ENCODE data around the gene ALB. TPM values are rescaled to one million over a fixed set of nuclear protein-coding genes. Genes with fewer than 3 reads are reported as not detected.

Gene ALB
- total RNA-seq, 1 donor from 2014 or later, result 51.5 TPM

DNA sequence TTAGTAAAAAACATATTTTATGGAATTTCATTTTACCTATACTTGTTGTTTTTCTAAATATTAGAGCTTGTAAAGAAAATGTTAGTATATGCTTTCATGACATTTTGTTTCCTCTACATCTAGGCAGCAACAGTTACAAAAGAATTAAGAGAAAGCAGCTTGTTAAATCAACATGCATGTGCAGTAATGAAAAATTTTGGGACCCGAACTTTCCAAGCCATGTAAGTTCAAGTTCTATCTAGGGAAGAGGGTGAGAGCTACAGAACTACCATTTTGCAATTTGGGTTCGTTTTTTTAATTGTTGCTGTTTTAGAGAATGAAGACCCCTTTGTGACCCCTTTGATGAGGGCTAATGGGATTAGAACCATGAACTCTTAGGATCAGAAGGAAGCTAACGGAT is 39.1 kb downstream of the ALB start:
- Histone ChIP-seq H3K27me3 (no peaks in the 10 kb centered on the region), H3K27ac (no peak overlapping the region), H3K4me1 (no peaks in the 10 kb centered on the region), H3K9me3 (no peaks in the 10 kb centered on the region), H3K4me3 (no peak overlapping the region), H3K36me3 (no peaks in the 10 kb centered on the region)
- no peak for DNase-seq (ENCODE audit: low spot score in 2 of 2)
- intact Hi-C loops (cut with DNase I), result no loop called here
- TF ChIP-seq, protein P1, sequence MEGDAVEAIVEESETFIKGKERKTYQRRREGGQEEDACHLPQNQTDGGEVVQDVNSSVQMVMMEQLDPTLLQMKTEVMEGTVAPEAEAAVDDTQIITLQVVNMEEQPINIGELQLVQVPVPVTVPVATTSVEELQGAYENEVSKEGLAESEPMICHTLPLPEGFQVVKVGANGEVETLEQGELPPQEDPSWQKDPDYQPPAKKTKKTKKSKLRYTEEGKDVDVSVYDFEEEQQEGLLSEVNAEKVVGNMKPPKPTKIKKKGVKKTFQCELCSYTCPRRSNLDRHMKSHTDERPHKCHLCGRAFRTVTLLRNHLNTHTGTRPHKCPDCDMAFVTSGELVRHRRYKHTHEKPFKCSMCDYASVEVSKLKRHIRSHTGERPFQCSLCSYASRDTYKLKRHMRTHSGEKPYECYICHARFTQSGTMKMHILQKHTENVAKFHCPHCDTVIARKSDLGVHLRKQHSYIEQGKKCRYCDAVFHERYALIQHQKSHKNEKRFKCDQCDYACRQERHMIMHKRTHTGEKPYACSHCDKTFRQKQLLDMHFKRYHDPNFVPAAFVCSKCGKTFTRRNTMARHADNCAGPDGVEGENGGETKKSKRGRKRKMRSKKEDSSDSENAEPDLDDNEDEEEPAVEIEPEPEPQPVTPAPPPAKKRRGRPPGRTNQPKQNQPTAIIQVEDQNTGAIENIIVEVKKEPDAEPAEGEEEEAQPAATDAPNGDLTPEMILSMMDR (IDR thresholded peaks at IDR 0.05), result no peak

DNA sequence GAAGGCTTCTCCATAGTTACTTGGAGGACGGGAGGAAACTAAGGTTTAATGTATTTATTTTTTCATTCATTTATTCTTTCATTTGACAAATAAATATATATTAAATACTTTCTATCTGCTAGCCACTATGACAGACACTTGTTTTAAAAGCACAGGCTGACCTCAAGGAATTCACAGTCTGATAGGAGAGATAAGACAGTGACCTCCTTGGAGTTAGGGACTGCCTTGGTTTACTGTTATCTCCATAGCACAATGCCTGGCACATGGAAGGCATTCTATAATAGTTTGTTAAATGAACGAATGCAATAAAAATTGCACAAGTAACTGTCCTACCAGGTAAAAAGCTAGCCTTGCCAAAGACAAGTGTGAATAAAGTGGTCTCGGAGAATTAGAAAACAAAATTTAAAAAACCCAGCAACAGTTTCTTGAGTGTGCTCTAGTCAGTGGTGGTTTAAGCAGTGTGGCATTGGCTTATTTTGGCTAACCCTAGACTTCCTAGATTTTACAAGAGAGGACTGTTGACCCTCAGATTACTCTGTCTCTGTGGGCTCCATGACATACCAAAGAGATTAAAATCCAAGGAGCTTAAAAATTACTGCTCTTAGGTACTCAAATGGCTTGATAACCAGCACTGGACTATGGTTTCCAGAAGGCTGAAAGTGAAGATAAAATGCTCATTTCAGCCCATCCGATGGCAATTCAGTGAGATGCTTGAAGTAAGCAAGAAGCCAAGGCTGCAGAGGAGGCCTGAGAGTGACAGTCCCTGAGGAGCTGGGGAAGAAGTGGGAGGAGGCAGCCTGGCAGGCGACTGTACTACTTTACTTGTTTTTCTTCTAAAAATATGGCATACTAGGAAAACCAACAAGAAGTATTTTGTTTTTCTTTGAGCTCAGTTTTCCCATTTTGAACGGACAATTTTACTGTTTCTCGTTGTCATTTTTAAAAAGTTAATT is 41.6 kb downstream of the ALB start:
- Histone ChIP-seq H3K27ac (no peak overlapping the region), H3K9me3 (no peaks in the 10 kb centered on the region), H3K27me3 (no peaks in the 10 kb centered on the region), H3K4me1 (peaks cover 0 to 5% of the 10 kb centered on the region in 2 donors), H3K4me3 (no peak overlapping the region), H3K36me3 (no peaks in the 10 kb centered on the region)
- intact Hi-C loops (cut with DNase I), result no loop called here
- TF ChIP-seq, protein P1 (IDR thresholded peaks at IDR 0.05), result no peak
- DNase-seq (ENCODE audit: low spot score in 2 of 2), result no peak

DNA sequence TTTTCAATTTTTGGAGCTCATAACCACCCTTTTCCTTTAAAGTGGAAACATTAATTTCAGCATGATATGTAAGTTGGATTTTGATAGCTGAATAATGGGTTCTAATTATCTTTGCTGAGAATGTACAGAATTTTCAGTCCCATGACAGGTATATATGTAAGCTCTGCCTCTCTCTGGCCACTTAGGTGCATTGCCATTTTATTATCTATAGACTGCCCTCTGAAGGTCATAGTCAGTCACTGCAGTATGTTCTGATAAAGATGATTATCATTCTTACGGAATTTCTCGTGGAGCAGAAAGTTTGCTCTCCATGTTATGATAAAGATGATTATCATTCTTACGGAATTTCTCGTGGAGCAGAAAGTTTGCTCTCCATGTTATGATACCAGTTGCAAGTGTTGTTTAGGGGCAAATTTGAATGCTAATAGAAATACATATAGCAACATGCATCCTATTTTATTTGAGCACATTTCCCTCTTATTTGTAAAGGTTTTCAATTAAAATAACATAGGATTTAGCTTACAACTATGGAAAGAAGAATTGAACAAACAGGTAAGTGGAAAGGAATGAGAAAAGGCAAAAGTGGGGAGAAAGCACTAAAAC is 42.4 kb downstream of the ALB start:
- intact Hi-C loops (cut with DNase I), result no loop called here
- H3K27ac ChIP-seq, result no peak overlapping the region
- H3K27me3 ChIP-seq, result no peaks in the 10 kb centered on the region
- DNase-seq (ENCODE audit: low spot score in 2 of 2), result no peak
- H3K9me3 ChIP-seq, result no peaks in the 10 kb centered on the region
- H3K4me3 ChIP-seq, result no peak overlapping the region
- peaks cover 0 to 7% of the 10 kb centered on the region in 2 donors for H3K4me1 ChIP-seq
- TF ChIP-seq, protein P1 (IDR thresholded peaks at IDR 0.05), result peak in 1 of 3 experiments; percentile 35
- no peaks in the 10 kb centered on the region for H3K36me3 ChIP-seq

DNA sequence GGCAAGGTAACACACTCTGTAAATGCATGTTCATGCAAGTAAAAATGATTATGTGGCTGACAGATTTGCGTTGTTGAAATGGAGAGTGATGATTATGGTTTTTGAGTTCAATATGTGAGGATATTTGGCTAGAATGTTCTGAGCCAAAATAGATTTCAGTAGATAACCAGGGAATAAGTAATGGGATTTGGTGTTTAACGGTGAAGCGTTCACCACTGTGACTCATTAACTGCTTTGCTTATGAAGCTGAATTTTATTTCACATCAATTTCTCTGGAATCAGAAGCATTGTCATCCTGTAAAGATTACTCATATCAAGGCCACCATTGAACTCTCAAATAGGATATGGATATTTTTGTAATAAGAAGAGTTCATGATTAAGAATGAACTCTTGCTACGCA is 43.6 kb downstream of the ALB start:
- TF ChIP-seq, protein P1 (IDR thresholded peaks at IDR 0.05), result no peak
- intact Hi-C loops (cut with DNase I), result no loop called here
- Histone ChIP-seq H3K27me3 (no peaks in the 10 kb centered on the region), H3K36me3 (no peaks in the 10 kb centered on the region), H3K4me3 (no peak overlapping the region), H3K27ac (no peak overlapping the region), H3K9me3 (no peaks in the 10 kb centered on the region), H3K4me1 (peaks cover 0 to 7% of the 10 kb centered on the region in 2 donors)
- no peak for DNase-seq (ENCODE audit: low spot score in 2 of 2)

DNA sequence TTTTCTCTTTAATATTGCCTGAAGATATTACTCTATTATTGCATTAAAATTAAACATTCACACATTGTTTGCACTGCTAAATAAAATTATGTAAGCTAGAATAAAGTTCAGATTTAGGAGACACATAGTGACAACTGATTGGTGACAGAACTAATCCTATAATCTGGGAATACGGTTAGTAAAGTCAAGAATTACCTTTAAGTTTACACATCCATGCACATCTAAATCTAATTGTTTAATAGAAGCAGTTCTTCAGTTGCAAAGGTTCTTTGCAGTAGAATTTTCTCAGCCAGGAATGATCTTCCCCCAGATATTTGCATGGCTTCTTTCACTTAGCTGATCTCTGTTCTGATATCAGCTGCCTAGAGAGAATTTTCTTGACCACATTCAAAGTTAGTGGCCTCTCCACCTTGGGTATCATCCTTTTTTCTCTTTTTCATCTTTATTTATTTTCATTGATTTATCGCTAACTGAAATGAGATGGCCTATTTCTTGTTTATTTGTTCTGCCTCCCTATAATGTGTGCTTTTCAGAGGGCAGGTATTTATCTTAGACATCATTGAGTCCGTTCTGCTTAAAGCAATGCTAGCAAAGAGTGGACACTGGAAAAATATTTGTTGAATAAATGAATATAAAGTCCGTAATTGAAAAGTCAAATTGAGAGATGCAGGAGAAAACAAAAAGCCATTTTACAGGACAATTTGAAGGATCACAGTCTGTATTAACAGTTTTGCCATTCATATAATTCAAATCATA is 44.5 kb downstream of the ALB start:
- Histone ChIP-seq H3K27ac (no peak overlapping the region), H3K9me3 (no peaks in the 10 kb centered on the region), H3K4me3 (no peak overlapping the region), H3K27me3 (no peaks in the 10 kb centered on the region), H3K36me3 (no peaks in the 10 kb centered on the region), H3K4me1 (peaks cover 0 to 7% of the 10 kb centered on the region in 2 donors)
- intact Hi-C loops (cut with DNase I), result no loop called here
- no peak for DNase-seq (ENCODE audit: low spot score in 2 of 2)
- TF ChIP-seq, protein P1 (IDR thresholded peaks at IDR 0.05), result no peak

All from ascending aorta (tissue), 2 donors.